H1 (cell line): ENCODE measurements around the gene KCNH1. TPM values are rescaled to one million over a fixed set of nuclear protein-coding genes. Genes with fewer than 3 reads are reported as not detected.

Source experiments
- CTCF ChIA-PET: fragments of 300-600 bp; sonication (Branson Sonifier 250); formaldehyde crosslinking; loops from one replicate; lab custom pipeline; 2021; ENCODE audit not compliant: partially characterized antibody; lab: Charles Lee
- POLR2A ChIA-PET: fragments of 300-600 bp; sonication (Branson Sonifier 250); formaldehyde crosslinking; loops from one replicate; lab custom pipeline; 2021; ENCODE audit warnings: inconsistent platforms; ENCODE audit not compliant: partially characterized antibody; lab: Charles Lee
- DNase-seq, 2 experiments: peaks; one replicate each; pipeline versions ENCODE4 v3.0.0 to v3.0.0-alpha.2; 2010 to 2022; ENCODE audit warnings: low spot score in 2 of 2, low read depth in 1 of 2, mixed read lengths in 1 of 2
- FAIRE-seq: peaks from 2 replicates; lab custom pipeline; 2011; peaks lifted over from hg19 to GRCh38; lab: Jason Lieb, UNC
- H2AFZ ChIP-seq: 2 replicates; pipeline ENCODE4 v1.8.1; 2012; ENCODE audit warnings: low read length, inconsistent platforms
- H2AK5ac ChIP-seq: 2 replicates; pipeline ENCODE4 v1.6.1; 2013; ENCODE audit warnings: low read depth, low read length
- H2BK120ac ChIP-seq: replicated peaks from 2 replicates; pipeline ENCODE3; 2013; ENCODE audit warnings: low read depth, low read length, inconsistent platforms
- H2BK12ac ChIP-seq: 2 replicates; pipeline ENCODE4 v1.6.1; 2013; ENCODE audit warnings: low read depth, low read length
- H2BK15ac ChIP-seq: 2 replicates; pipeline ENCODE4 v1.6.1; 2013; ENCODE audit warnings: low read length
- H2BK20ac ChIP-seq: 2 replicates; pipeline ENCODE4 v1.6.1; 2013; ENCODE audit warnings: low read length
- H2BK5ac ChIP-seq: 2 replicates; pipeline ENCODE4 v1.6.1; 2013; ENCODE audit warnings: low read depth, low read length
- H3K14ac ChIP-seq: 2 replicates; pipeline ENCODE4 v1.6.1; 2013; ENCODE audit warnings: inconsistent platforms; ENCODE audit not compliant: insufficient read length
- H3K18ac ChIP-seq: 2 replicates; pipeline ENCODE4 v1.6.1; 2013; ENCODE audit warnings: low read length; ENCODE audit errors: extremely low read depth
- H3K23ac ChIP-seq: 2 replicates; pipeline ENCODE4 v1.6.1; 2013; ENCODE audit warnings: inconsistent platforms; ENCODE audit not compliant: insufficient read length
- H3K23me2 ChIP-seq: 2 replicates; pipeline ENCODE4 v1.6.1; 2013; ENCODE audit warnings: low read depth, low read length
- H3K27ac ChIP-seq: 2 replicates; pipeline ENCODE4 v1.6.1; 2011; ENCODE audit warnings: low read depth, low read length, inconsistent platforms
- H3K27me3 ChIP-seq, 4 experiments: replicated peaks in 1 of 4; 1 replicate in 1 of 4; 2 replicates in 3 of 4; pipeline versions ENCODE4 v1.6.1 to v1.8.1; 2011 to 2013; ENCODE audit warnings: low read length in 3 of 4, mild to moderate bottlenecking in 3 of 4, inconsistent platforms in 2 of 4, mixed read lengths in 2 of 4, moderate library complexity in 1 of 4; ENCODE audit not compliant: control insufficient read depth in 3 of 4, insufficient read depth in 3 of 4; ENCODE audit errors: extremely low read depth in 1 of 4
- H3K36me3 ChIP-seq, 4 experiments: 2 replicates each; pipeline versions ENCODE4 v1.6.1 to v1.8.1; 2011 to 2013; ENCODE audit warnings: mild to moderate bottlenecking in 4 of 4, low read length in 3 of 4, moderate library complexity in 2 of 4, control low read depth in 1 of 4, inconsistent platforms in 1 of 4; ENCODE audit not compliant: insufficient read depth in 4 of 4, control insufficient read depth in 2 of 4
- H3K4ac ChIP-seq: replicated peaks from 2 replicates; pipeline ENCODE3; 2013; ENCODE audit warnings: low read length, low read depth, mixed read lengths, inconsistent platforms; ENCODE audit not compliant: insufficient read length
- H3K4me1 ChIP-seq, 4 experiments: replicated peaks in 1 of 4; 1 replicate in 1 of 4; 2 replicates in 3 of 4; pipeline versions ENCODE4 v1.6.1 to v1.8.1; 2011 to 2013; ENCODE audit warnings: low read length in 3 of 4, inconsistent platforms in 2 of 4, mixed read lengths in 1 of 4; ENCODE audit not compliant: insufficient read depth in 4 of 4, control insufficient read depth in 3 of 4
- H3K4me2 ChIP-seq, 2 experiments: 2 replicates each; pipeline versions ENCODE4 v1.6.1 to v1.8.1; 2011 to 2013; ENCODE audit warnings: low read depth in 2 of 2, low read length in 2 of 2, control low read depth in 1 of 2, inconsistent platforms in 1 of 2, mild to moderate bottlenecking in 1 of 2; ENCODE audit not compliant: insufficient read depth in 1 of 2
- H3K4me3 ChIP-seq, 4 experiments: fragments of 200-600, 300-600 bp in 1 of 4; sonication (generic), shearing (Covaris generic), sonication (Bioruptor Twin) in 1 of 4; 2 replicates each; pipeline versions ENCODE4 v1.5.1 to v1.8.1; 2011 to 2016; ENCODE audit warnings: low read length in 4 of 4, low read depth in 3 of 4, control low read depth in 2 of 4, inconsistent platforms in 2 of 4, mild to moderate bottlenecking in 2 of 4, mixed read lengths in 1 of 4, moderate library complexity in 1 of 4; ENCODE audit not compliant: insufficient read depth in 2 of 4; ENCODE audit errors: extremely low read depth in 1 of 4
- H3K56ac ChIP-seq: replicated peaks from 2 replicates; pipeline ENCODE3; 2013; ENCODE audit warnings: low read depth, mild to moderate bottlenecking, mixed read lengths, low read length, inconsistent platforms; ENCODE audit not compliant: insufficient read length
- H3K79me1 ChIP-seq: 2 replicates; pipeline ENCODE4 v1.6.1; 2013; ENCODE audit warnings: low read depth, low read length, control low read depth
- H3K79me2 ChIP-seq, 2 experiments: 2 replicates each; pipeline versions ENCODE4 v1.6.1 to v1.8.1; 2012 to 2013; ENCODE audit warnings: low read length in 2 of 2, mild to moderate bottlenecking in 2 of 2, inconsistent platforms in 1 of 2; ENCODE audit not compliant: insufficient read depth in 2 of 2, control insufficient read depth in 1 of 2
- H3K9ac ChIP-seq, 4 experiments: replicated peaks in 1 of 4; 1 replicate in 1 of 4; 2 replicates in 3 of 4; pipeline versions ENCODE4 v1.6.1 to v1.8.1; 2011 to 2013; ENCODE audit warnings: low read depth in 3 of 4, low read length in 3 of 4, control low read depth in 2 of 4, mild to moderate bottlenecking in 2 of 4, moderate library complexity in 2 of 4, inconsistent platforms in 1 of 4; ENCODE audit errors: extremely low read depth in 1 of 4
- H3K9me3 ChIP-seq, 2 experiments: 2 replicates each; pipeline versions ENCODE4 v1.6.1 to v1.8.1; 2012 to 2013; ENCODE audit warnings: mild to moderate bottlenecking in 2 of 2, moderate library complexity in 2 of 2, control low read depth in 1 of 2, inconsistent platforms in 1 of 2, low read depth in 1 of 2, low read length in 1 of 2, mixed read lengths in 1 of 2; ENCODE audit not compliant: insufficient read depth in 2 of 2
- H4K20me1 ChIP-seq, 2 experiments: replicated peaks in 1 of 2; 2 replicates each; pipeline versions ENCODE3 to v1.8.1; 2011 to 2013; ENCODE audit warnings: inconsistent platforms in 2 of 2, low read length in 2 of 2, mild to moderate bottlenecking in 1 of 2; ENCODE audit not compliant: insufficient read depth in 2 of 2, control insufficient read depth in 1 of 2
- H4K5ac ChIP-seq: 2 replicates; pipeline ENCODE4 v1.6.1; 2013; ENCODE audit warnings: low read length, low read depth, mixed read lengths, inconsistent platforms; ENCODE audit not compliant: insufficient read length
- H4K8ac ChIP-seq: 2 replicates; pipeline ENCODE4 v1.8.0; 2013; ENCODE audit warnings: mild to moderate bottlenecking, moderate library complexity, low read length, inconsistent platforms; ENCODE audit not compliant: insufficient read depth; ENCODE audit errors: extremely low read depth
- H4K91ac ChIP-seq: replicated peaks from 2 replicates; pipeline ENCODE3; 2013; ENCODE audit warnings: low read length, mixed read lengths, inconsistent platforms; ENCODE audit not compliant: insufficient read length
- CTCF ChIP-seq, 3 experiments: IDR thresholded peaks; 1 replicate in 2 of 3; 2 replicates in 1 of 3; pipeline versions ENCODE4 v1.5.1 to v1.6.1; 2011; ENCODE audit warnings: low read length in 3 of 3, mild to moderate bottlenecking in 3 of 3, inconsistent platforms in 2 of 3, low read depth in 1 of 3, moderate library complexity in 1 of 3; ENCODE audit not compliant: insufficient read depth in 1 of 3; ENCODE audit errors: control extremely low read depth in 1 of 3
- E2F6 ChIP-seq: IDR thresholded peaks from 2 replicates; pipeline ENCODE4 v1.6.1; 2012; ENCODE audit warnings: inconsistent platforms
- EZH2 ChIP-seq: fragments of 200-600 bp; sonication (generic); IDR thresholded peaks from 2 replicates; pipeline ENCODE4 v1.7.1; 2012; ENCODE audit warnings: low read depth, mild to moderate bottlenecking, moderate library complexity, low read length, inconsistent platforms; ENCODE audit not compliant: severe bottlenecking
- KDM1A ChIP-seq: fragments of 200-600, 300-600 bp; sonication (generic); IDR thresholded peaks from 2 replicates; pipeline ENCODE4 v1.7.1; 2016; ENCODE audit warnings: mild to moderate bottlenecking, low read length, borderline replicate concordance
- RAD21 ChIP-seq, 2 experiments: IDR thresholded peaks in 1 of 2; conservative IDR thresholded peaks in 1 of 2; 2 replicates each; pipeline ENCODE4 v1.6.1; 2011; ENCODE audit warnings: low read depth in 2 of 2, low read length in 2 of 2, improper control_type of control experiment in 1 of 2, inconsistent platforms in 1 of 2, mild to moderate bottlenecking in 1 of 2, moderate library complexity in 1 of 2
- TCF12 ChIP-seq: IDR thresholded peaks from 2 replicates; pipeline ENCODE4 v1.6.1; 2011; ENCODE audit warnings: low read depth, mild to moderate bottlenecking, low read length
- TEAD4 ChIP-seq: IDR thresholded peaks from 2 replicates; pipeline ENCODE4 v1.6.1; 2012; ENCODE audit warnings: low read depth, low read length, inconsistent platforms, mixed read lengths
- ZNF274 ChIP-seq: IDR thresholded peaks from 2 replicates; pipeline ENCODE4 v1.7.0; 2012; ENCODE audit warnings: low read length, borderline replicate concordance; ENCODE audit errors: extremely low read depth
- WGBS, 2 experiments: shearing (Covaris generic) in 1 of 2; methylation state at CpG; one replicate each; pipeline versions ENCODE4 v1.1.6 to v1.1.7; 2013 to 2015; ENCODE audit warnings: low lambda C conversion rate in 2 of 2, mixed read lengths in 2 of 2, inconsistent platforms in 1 of 2, low coverage in 1 of 2, missing lambda C conversion rate in 1 of 2; ENCODE audit not compliant: insufficient replicate concordance in 2 of 2, insufficient coverage in 1 of 2, insufficient read length in 1 of 2; ENCODE audit errors: extremely low coverage in 1 of 2, missing lambda C conversion rate in 1 of 2; 5-methylcytosine and 5-hydroxymethylcytosine counted together
- polyA plus RNA-seq, 7 experiments: library from polyadenylated mRNA; depleted of rRNA in 3 of 7; stranded (reverse) in 5 of 7; unstranded in 2 of 7; fragments of >200 nt in 5 of 7; fragments of 200-250 nt in 2 of 7; gene quantifications; 1 replicate in 5 of 7; 2 replicates in 1 of 7; 4 replicates in 1 of 7; pipeline versions ENCODE4 v1.2.1 to v1.2.3, GENCODE V29; 2011 to 2013; ENCODE audit warnings: missing spikeins in 2 of 7, mixed read lengths in 2 of 7
- total RNA-seq: library from RNA; stranded (reverse); fragmentation: NEBNext Ultra II Directional; extraction: Animal tissue kit (Norgen Biotek cat#: 25700); gene quantifications from 2 replicates; pipeline ENCODE4 v1.2.1, GENCODE V29; 2021

Gene KCNH1
- total and polyA plus RNA-seq, 2 of the 8 experiments (the other 6 are each of a cell fraction or from before 2014, with no cell fraction given) = 0.27 to 0.34 TPM

DNA sequence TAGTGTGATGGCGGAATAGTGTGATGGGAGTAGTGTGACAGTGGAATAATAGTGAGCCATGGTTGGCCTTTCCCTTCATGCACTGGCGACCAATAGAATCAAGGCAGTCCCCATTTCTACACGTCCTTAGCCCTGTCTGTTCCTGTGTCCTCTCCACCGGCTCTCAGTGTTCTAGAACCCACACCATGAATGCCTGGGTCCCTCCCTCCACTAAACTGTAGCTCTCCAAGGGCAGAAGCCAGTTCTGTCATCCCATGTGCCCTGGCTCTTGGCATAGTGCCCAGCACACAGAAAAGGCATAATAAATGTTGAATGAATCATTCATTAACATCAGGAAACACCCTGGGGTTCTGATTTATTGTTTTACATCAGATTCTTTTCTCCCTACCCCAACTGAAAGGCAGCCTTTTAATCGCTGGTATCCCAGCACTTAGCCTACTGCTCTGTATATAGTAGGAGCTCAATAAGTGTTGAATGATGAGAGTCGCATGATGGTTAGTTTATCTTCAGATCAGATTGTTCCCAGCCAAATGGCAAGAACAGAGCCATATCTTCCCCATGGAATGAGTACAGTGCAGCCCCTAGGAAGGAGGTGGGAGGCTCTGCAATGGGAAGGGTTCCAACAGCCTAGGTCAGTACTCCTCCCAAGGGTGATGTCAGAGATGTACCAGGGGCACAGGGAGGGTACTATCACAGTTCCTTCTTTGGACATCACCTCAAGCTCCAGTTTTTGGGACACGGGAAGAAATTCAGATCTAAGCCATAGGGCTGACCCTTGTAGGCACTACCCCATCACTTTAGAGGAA, 479.6 kb downstream of the KCNH1 start:
- Histone ChIP-seq H3K27me3 (no peaks in the 10 kb centered on the region), H2AFZ (no peak overlapping the region), H2AK5ac (no peak overlapping the region), H3K79me2 (no peaks in the 10 kb centered on the region), H2BK15ac (no peak overlapping the region), H3K14ac (no peak overlapping the region), H3K79me1 (no peaks in the 10 kb centered on the region; the same call in 1 of the 2 replicates), H4K91ac (no peak overlapping the region), H3K36me3 (no peaks in the 10 kb centered on the region), H3K4me1 (0 out of 7 replicates have a peak, but pooled peaks cover 0 to 2% (median 0%) of the 10 kb centered on the region in 4 experiments), H3K18ac (no peak overlapping the region), H3K4ac (no peak overlapping the region), H3K4me2 (no peak overlapping the region), H3K4me3 (no peak overlapping the region), H4K5ac (no peak overlapping the region), H2BK120ac (no peak overlapping the region), H3K23me2 (peaks cover 5% of the 10 kb centered on the region; the same call in 1 of the 2 replicates), H3K9me3 (peaks cover 0 to 5% of the 10 kb centered on the region in 2 experiments; a peak in 1 of 4 replicates), H3K56ac (no peak overlapping the region), H3K9ac (no peak overlapping the region), H4K20me1 (peaks cover 0 to 2% of the 10 kb centered on the region in 2 experiments), H2BK12ac (no peak overlapping the region), H3K23ac (no peak overlapping the region), H4K8ac (no peak overlapping the region), H2BK5ac (no peak overlapping the region), H3K27ac (no peak overlapping the region), H2BK20ac (no peak overlapping the region)
- FAIRE-seq = no peak
- POLR2A ChIA-PET = no interaction called here
- CTCF ChIA-PET = interaction anchor here (0.9 to 1.6 kb wide), 2 partner anchors 12 to 206 kb away, joined by 4 to 5 read pairs; no protein-coding TSS in a partner anchor
- DNase-seq = no peak
- 87 to 100% methylated on average over 1 to 7 of the region's 7 CpGs for WGBS, 2 experiments
- TF ChIP-seq TCF12 (no peak), KDM1A (no peak), CTCF (IDR thresholded peaks at IDR 0.05; ENCODE audit: control extremely low read depth in 1 of 3, insufficient read depth in 1 of 3, low read depth in 1 of 3, low read length in 3 of 3) (no peak), E2F6 (no peak), ZNF274 (no peak), RAD21 (IDR thresholded peaks at IDR 0.05 in 1 of 2, conservative IDR thresholded peaks at IDR 0.05 in 1 of 2; ENCODE audit: low read depth in 2 of 2, low read length in 2 of 2) (no peak), TEAD4 (no peak), EZH2 (no peak)
